Activated naive CD4-positive, alpha-beta T cell treated with anti-CD3 and anti-CD28 coated beads, Interleukin-2, amount 10 ng/mL, durations not matched to agents 7 days and 5 days (primary cell): Measurements from ENCODE around the gene DSCAML1.
A peak's percentile ranks its signal among the peaks of the same experiment; 100 is the strongest.

Source experiments
- CTCF ChIA-PET: fragments of 350-600 bp; sonication (Branson Sonifier 250); formaldehyde crosslinking; loops from one replicate; lab custom pipeline; 2021; ENCODE audit warnings: antibody characterized with exemption; lab: Charles Lee
- DNase-seq: peaks from one replicate; pipeline ENCODE4 v3.0.0-alpha.2; 2020
- H3K27ac Mint-ChIP-seq: one replicate; pipeline ENCODE4 v1.8.0; 2021; ENCODE audit warnings: mild to moderate bottlenecking, moderate library complexity, mixed read lengths
- H3K27me3 Mint-ChIP-seq: one replicate; pipeline ENCODE4 v1.8.0; 2021; ENCODE audit warnings: mild to moderate bottlenecking, mixed read lengths
- H3K36me3 Mint-ChIP-seq: one replicate; pipeline ENCODE4 v1.8.0; 2021; ENCODE audit warnings: mixed read lengths
- H3K4me1 Mint-ChIP-seq: one replicate; pipeline ENCODE4 v1.8.0; 2021; ENCODE audit warnings: mixed read lengths
- H3K4me3 Mint-ChIP-seq: one replicate; pipeline ENCODE4 v1.8.0; 2021; ENCODE audit warnings: mild to moderate bottlenecking, moderate library complexity, mixed read lengths
- H3K9me3 Mint-ChIP-seq: one replicate; pipeline ENCODE4 v1.8.0; 2021; ENCODE audit warnings: mixed read lengths

The DSCAML1 gene

GRCh38 chr11:117443266-117444186 lies 353.5 kb downstream of the DSCAML1 start:
- H3K4me1 Mint-ChIP-seq: no peaks in the 10 kb centered on the region
- DNase-seq: peak; percentile 27
- CTCF ChIA-PET: interaction anchor here (2.1 kb wide), 1 partner anchor 17 kb away, joined by 7 read pairs; no protein-coding TSS in a partner anchor
- no peak overlapping the region for H3K27ac Mint-ChIP-seq
- no peak overlapping the region for H3K4me3 Mint-ChIP-seq
- no peaks in the 10 kb centered on the region for H3K9me3 Mint-ChIP-seq
- H3K36me3 Mint-ChIP-seq: no peaks in the 10 kb centered on the region
- peaks cover 36% of the 10 kb centered on the region for H3K27me3 Mint-ChIP-seq

GRCh38 chr11:117442869-117443239 lies 354.2 kb downstream of the DSCAML1 start:
- Mint-ChIP-seq H3K27ac (no peak overlapping the region), H3K27me3 (peaks cover 36% of the 10 kb centered on the region), H3K4me3 (no peak overlapping the region), H3K4me1 (no peaks in the 10 kb centered on the region), H3K9me3 (no peaks in the 10 kb centered on the region), H3K36me3 (no peaks in the 10 kb centered on the region)
- CTCF ChIA-PET: no interaction called here
- DNase-seq: peak; percentile 8

GRCh38 chr11:117442049-117442868 lies 354.8 kb downstream of the DSCAML1 start:
- H3K27me3 Mint-ChIP-seq: peaks cover 36% of the 10 kb centered on the region
- DNase-seq: peak; percentile 4
- no peaks in the 10 kb centered on the region for H3K4me1 Mint-ChIP-seq
- CTCF ChIA-PET: no interaction called here
- no peak overlapping the region for H3K4me3 Mint-ChIP-seq
- H3K36me3 Mint-ChIP-seq: no peaks in the 10 kb centered on the region
- H3K27ac Mint-ChIP-seq: no peak overlapping the region
- H3K9me3 Mint-ChIP-seq: no peaks in the 10 kb centered on the region

- Mint-ChIP-seq H3K27me3 (peaks cover 42% of the 10 kb centered on the region), H3K4me1 (no peaks in the 10 kb centered on the region), H3K4me3 (no peak overlapping the region), H3K9me3 (no peaks in the 10 kb centered on the region), H3K36me3 (no peaks in the 10 kb centered on the region), H3K27ac (no peak overlapping the region)
- peak; percentile 9 for DNase-seq
- CTCF ChIA-PET: no interaction called here
Measured at GRCh38 chr11:117441146-117441975, 355.7 kb downstream of the DSCAML1 start.

GRCh38 chr11:117440258-117440657 lies 356.8 kb downstream of the DSCAML1 start:
- Mint-ChIP-seq H3K4me1 (no peaks in the 10 kb centered on the region), H3K9me3 (no peaks in the 10 kb centered on the region), H3K4me3 (no peak overlapping the region), H3K36me3 (no peaks in the 10 kb centered on the region), H3K27ac (no peak overlapping the region), H3K27me3 (peaks cover 49% of the 10 kb centered on the region)
- DNase-seq: no peak
- CTCF ChIA-PET: no interaction called here

- H3K27ac Mint-ChIP-seq: no peak overlapping the region
- H3K36me3 Mint-ChIP-seq: no peaks in the 10 kb centered on the region
- no peaks in the 10 kb centered on the region for H3K4me1 Mint-ChIP-seq
- H3K4me3 Mint-ChIP-seq: no peak overlapping the region
- H3K27me3 Mint-ChIP-seq: peaks cover 41% of the 10 kb centered on the region
- H3K9me3 Mint-ChIP-seq: no peaks in the 10 kb centered on the region
- CTCF ChIA-PET: interaction anchor here (1.6 kb wide), 1 partner anchor 13 kb away, joined by 3 read pairs; no protein-coding TSS in a partner anchor
- DNase-seq: peak; percentile 11
Measured at GRCh38 chr11:117439256-117439655, 357.8 kb downstream of the DSCAML1 start.

GRCh38 chr11:117438371-117439000 lies 358.5 kb downstream of the DSCAML1 start:
- peak; percentile 12 for DNase-seq
- no peaks in the 10 kb centered on the region for H3K36me3 Mint-ChIP-seq
- no peak overlapping the region for H3K27ac Mint-ChIP-seq
- H3K27me3 Mint-ChIP-seq: peaks cover 33% of the 10 kb centered on the region
- no peaks in the 10 kb centered on the region for H3K4me1 Mint-ChIP-seq
- CTCF ChIA-PET: interaction anchor here (1.6 kb wide), 1 partner anchor 12 kb away, joined by 3 read pairs; no protein-coding TSS in a partner anchor
- H3K9me3 Mint-ChIP-seq: no peaks in the 10 kb centered on the region
- H3K4me3 Mint-ChIP-seq: no peak overlapping the region

- H3K36me3 Mint-ChIP-seq: no peaks in the 10 kb centered on the region
- H3K9me3 Mint-ChIP-seq: no peaks in the 10 kb centered on the region
- peak; percentile 15 for DNase-seq
- no peaks in the 10 kb centered on the region for H3K4me1 Mint-ChIP-seq
- no peak overlapping the region for H3K27ac Mint-ChIP-seq
- peaks cover 26% of the 10 kb centered on the region for H3K27me3 Mint-ChIP-seq
- no peak overlapping the region for H3K4me3 Mint-ChIP-seq
- CTCF ChIA-PET: no interaction called here
Measured at GRCh38 chr11:117437791-117438130, 359.3 kb downstream of the DSCAML1 start.

- Mint-ChIP-seq H3K36me3 (no peaks in the 10 kb centered on the region), H3K4me1 (no peaks in the 10 kb centered on the region), H3K27ac (no peak overlapping the region), H3K27me3 (peaks cover 25% of the 10 kb centered on the region), H3K9me3 (no peaks in the 10 kb centered on the region), H3K4me3 (no peak overlapping the region)
- CTCF ChIA-PET: no interaction called here
- DNase-seq: peak; percentile 13
Measured at GRCh38 chr11:117437041-117437790, 359.8 kb downstream of the DSCAML1 start.

GRCh38 chr11:117435326-117435725 lies 361.7 kb downstream of the DSCAML1 start:
- Mint-ChIP-seq H3K36me3 (no peaks in the 10 kb centered on the region), H3K4me3 (no peak overlapping the region), H3K4me1 (no peaks in the 10 kb centered on the region), H3K27ac (no peak overlapping the region), H3K9me3 (no peaks in the 10 kb centered on the region), H3K27me3 (peaks cover 21% of the 10 kb centered on the region)
- peak; percentile 19 for DNase-seq
- CTCF ChIA-PET: interaction anchor here (1.6 kb wide), 1 partner anchor 10 kb away, joined by 4 read pairs; no protein-coding TSS in a partner anchor

GRCh38 chr11:117434481-117434880 lies 362.5 kb downstream of the DSCAML1 start:
- H3K4me1 Mint-ChIP-seq: no peaks in the 10 kb centered on the region
- H3K9me3 Mint-ChIP-seq: no peaks in the 10 kb centered on the region
- H3K4me3 Mint-ChIP-seq: no peak overlapping the region
- H3K36me3 Mint-ChIP-seq: no peaks in the 10 kb centered on the region
- CTCF ChIA-PET: no interaction called here
- no peak for DNase-seq
- no peak overlapping the region for H3K27ac Mint-ChIP-seq
- H3K27me3 Mint-ChIP-seq: peaks cover 21% of the 10 kb centered on the region

GRCh38 chr11:117433717-117434116 lies 363.3 kb downstream of the DSCAML1 start:
- H3K9me3 Mint-ChIP-seq: no peaks in the 10 kb centered on the region
- no peak overlapping the region for H3K4me3 Mint-ChIP-seq
- no peak overlapping the region for H3K27ac Mint-ChIP-seq
- peaks cover 21% of the 10 kb centered on the region for H3K27me3 Mint-ChIP-seq
- CTCF ChIA-PET: no interaction called here
- no peaks in the 10 kb centered on the region for H3K4me1 Mint-ChIP-seq
- H3K36me3 Mint-ChIP-seq: no peaks in the 10 kb centered on the region
- no peak for DNase-seq

- Mint-ChIP-seq H3K27ac (no peak overlapping the region), H3K4me1 (no peaks in the 10 kb centered on the region), H3K27me3 (peaks cover 26% of the 10 kb centered on the region), H3K36me3 (no peaks in the 10 kb centered on the region), H3K9me3 (no peaks in the 10 kb centered on the region), H3K4me3 (no peak overlapping the region)
- CTCF ChIA-PET: no interaction called here
- peak; percentile 15 for DNase-seq
Measured at GRCh38 chr11:117431436-117431835, 365.6 kb downstream of the DSCAML1 start.
